ENCODE results near the gene CFAP46. TPM values are rescaled to one million over a fixed set of nuclear protein-coding genes. Genes with fewer than 3 reads are reported as not detected.

Gene CFAP46
- total and polyA plus RNA-seq, 2 experiments from 2014 or later = 3.1 to 5.4 TPM

- Histone ChIP-seq H4K20me1 (replicated peaks; ENCODE audit: insufficient read depth) (no peaks in the 10 kb centered on the region), H3K36me3 (ENCODE audit: insufficient read depth) (no peaks in the 10 kb centered on the region), H2AFZ (peak overlapping the region; percentile 91), H3K27me3 (ENCODE audit: insufficient read depth) (no peaks in the 10 kb centered on the region), H3K4me3 (peak overlapping the region; percentile 50), H3K9me2 (ENCODE audit: insufficient read depth) (no peaks in the 10 kb centered on the region), H3K79me2 (replicated peaks; ENCODE audit: insufficient read depth) (no peaks in the 10 kb centered on the region), H3K27ac (ENCODE audit: low read depth) (no peak overlapping the region), H3F3A (replicated peaks; ENCODE audit: low read depth) (no peaks in the 10 kb centered on the region), H3K4me1 (ENCODE audit: insufficient read depth) (peaks cover 4% of the 10 kb centered on the region; the same call in 1 of the 2 replicates), H3K4me2 (peak overlapping the region; percentile 77)
- H3K36me3 Mint-ChIP-seq (ENCODE audit: low read depth) = peaks cover 4% of the 10 kb centered on the region; the same call in 1 of the 3 replicates
- ATAC-seq = peak; percentile 84
- peaks cover 17% of the 10 kb centered on the region for H3K27me3 Mint-ChIP-seq (ENCODE audit: insufficient read depth, low read depth, poor library complexity)
- H3K9me3 Mint-ChIP-seq = no peaks in the 10 kb centered on the region; the same call in 2 of the 3 replicates
- no peak overlapping the region for H3K27ac Mint-ChIP-seq
- H3K4me1 Mint-ChIP-seq = peaks cover 17% of the 10 kb centered on the region
- no peak for TF ChIP-seq REST (IDR thresholded peaks at IDR 0.05; ENCODE audit: unreplicated experiment)
- TF ChIP-seq STAT1 (IDR thresholded peaks at IDR 0.05; ENCODE audit: unreplicated experiment) = no peak
- no peak for TF ChIP-seq ZNF331 (CRISPR knock-in tag; IDR thresholded peaks at IDR 0.05; ENCODE audit: low read depth)
- TF ChIP-seq, protein P1, sequence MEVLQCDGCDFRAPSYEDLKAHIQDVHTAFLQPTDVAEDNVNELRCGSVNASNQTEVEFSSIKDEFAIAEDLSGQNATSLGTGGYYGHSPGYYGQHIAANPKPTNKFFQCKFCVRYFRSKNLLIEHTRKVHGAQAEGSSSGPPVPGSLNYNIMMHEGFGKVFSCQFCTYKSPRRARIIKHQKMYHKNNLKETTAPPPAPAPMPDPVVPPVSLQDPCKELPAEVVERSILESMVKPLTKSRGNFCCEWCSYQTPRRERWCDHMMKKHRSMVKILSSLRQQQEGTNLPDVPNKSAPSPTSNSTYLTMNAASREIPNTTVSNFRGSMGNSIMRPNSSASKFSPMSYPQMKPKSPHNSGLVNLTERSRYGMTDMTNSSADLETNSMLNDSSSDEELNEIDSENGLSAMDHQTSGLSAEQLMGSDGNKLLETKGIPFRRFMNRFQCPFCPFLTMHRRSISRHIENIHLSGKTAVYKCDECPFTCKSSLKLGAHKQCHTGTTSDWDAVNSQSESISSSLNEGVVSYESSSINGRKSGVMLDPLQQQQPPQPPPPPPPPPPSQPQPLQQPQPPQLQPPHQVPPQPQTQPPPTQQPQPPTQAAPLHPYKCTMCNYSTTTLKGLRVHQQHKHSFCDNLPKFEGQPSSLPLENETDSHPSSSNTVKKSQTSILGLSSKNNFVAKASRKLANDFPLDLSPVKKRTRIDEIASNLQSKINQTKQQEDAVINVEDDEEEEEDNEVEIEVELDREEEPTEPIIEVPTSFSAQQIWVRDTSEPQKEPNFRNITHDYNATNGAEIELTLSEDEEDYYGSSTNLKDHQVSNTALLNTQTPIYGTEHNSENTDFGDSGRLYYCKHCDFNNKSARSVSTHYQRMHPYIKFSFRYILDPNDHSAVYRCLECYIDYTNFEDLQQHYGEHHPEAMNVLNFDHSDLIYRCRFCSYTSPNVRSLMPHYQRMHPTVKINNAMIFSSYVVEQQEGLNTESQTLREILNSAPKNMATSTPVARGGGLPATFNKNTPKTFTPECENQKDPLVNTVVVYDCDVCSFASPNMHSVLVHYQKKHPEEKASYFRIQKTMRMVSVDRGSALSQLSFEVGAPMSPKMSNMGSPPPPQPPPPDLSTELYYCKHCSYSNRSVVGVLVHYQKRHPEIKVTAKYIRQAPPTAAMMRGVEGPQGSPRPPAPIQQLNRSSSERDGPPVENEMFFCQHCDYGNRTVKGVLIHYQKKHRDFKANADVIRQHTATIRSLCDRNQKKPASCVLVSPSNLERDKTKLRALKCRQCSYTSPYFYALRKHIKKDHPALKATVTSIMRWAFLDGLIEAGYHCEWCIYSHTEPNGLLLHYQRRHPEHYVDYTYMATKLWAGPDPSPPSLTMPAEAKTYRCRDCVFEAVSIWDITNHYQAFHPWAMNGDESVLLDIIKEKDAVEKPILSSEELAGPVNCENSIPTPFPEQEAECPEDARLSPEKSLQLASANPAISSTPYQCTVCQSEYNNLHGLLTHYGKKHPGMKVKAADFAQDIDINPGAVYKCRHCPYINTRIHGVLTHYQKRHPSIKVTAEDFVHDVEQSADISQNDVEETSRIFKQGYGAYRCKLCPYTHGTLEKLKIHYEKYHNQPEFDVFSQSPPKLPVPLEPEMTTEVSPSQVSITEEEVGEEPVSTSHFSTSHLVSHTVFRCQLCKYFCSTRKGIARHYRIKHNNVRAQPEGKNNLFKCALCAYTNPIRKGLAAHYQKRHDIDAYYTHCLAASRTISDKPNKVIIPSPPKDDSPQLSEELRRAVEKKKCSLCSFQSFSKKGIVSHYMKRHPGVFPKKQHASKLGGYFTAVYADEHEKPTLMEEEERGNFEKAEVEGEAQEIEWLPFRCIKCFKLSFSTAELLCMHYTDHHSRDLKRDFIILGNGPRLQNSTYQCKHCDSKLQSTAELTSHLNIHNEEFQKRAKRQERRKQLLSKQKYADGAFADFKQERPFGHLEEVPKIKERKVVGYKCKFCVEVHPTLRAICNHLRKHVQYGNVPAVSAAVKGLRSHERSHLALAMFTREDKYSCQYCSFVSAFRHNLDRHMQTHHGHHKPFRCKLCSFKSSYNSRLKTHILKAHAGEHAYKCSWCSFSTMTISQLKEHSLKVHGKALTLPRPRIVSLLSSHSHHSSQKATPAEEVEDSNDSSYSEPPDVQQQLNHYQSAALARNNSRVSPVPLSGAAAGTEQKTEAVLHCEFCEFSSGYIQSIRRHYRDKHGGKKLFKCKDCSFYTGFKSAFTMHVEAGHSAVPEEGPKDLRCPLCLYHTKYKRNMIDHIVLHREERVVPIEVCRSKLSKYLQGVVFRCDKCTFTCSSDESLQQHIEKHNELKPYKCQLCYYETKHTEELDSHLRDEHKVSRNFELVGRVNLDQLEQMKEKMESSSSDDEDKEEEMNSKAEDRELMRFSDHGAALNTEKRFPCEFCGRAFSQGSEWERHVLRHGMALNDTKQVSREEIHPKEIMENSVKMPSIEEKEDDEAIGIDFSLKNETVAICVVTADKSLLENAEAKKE (CRISPR knock-in tag; IDR thresholded peaks at IDR 0.05) = no peak
- no peak; the same call in 1 of the 2 replicates for TF ChIP-seq POLR2AphosphoS5 (IDR thresholded peaks at IDR 0.05; ENCODE audit: low read depth)
- TF ChIP-seq EZH2 (IDR thresholded peaks at IDR 0.05; ENCODE audit: low read depth, unreplicated experiment) = no peak
- no peak for TF ChIP-seq ETS1 (IDR thresholded peaks at IDR 0.05)
- TF ChIP-seq, protein P2, sequence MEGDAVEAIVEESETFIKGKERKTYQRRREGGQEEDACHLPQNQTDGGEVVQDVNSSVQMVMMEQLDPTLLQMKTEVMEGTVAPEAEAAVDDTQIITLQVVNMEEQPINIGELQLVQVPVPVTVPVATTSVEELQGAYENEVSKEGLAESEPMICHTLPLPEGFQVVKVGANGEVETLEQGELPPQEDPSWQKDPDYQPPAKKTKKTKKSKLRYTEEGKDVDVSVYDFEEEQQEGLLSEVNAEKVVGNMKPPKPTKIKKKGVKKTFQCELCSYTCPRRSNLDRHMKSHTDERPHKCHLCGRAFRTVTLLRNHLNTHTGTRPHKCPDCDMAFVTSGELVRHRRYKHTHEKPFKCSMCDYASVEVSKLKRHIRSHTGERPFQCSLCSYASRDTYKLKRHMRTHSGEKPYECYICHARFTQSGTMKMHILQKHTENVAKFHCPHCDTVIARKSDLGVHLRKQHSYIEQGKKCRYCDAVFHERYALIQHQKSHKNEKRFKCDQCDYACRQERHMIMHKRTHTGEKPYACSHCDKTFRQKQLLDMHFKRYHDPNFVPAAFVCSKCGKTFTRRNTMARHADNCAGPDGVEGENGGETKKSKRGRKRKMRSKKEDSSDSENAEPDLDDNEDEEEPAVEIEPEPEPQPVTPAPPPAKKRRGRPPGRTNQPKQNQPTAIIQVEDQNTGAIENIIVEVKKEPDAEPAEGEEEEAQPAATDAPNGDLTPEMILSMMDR (conservative IDR thresholded peaks at IDR 0.05; ENCODE audit: low read depth in 2 of 2) = no peak
- TF ChIP-seq JUNB (IDR thresholded peaks at IDR 0.05; ENCODE audit: unreplicated experiment) = no peak
- TF ChIP-seq NANOG (IDR thresholded peaks at IDR 0.05; ENCODE audit: borderline replicate concordance) = no peak
- TF ChIP-seq CREB1 (CRISPR knock-in tag; IDR thresholded peaks at IDR 0.05; ENCODE audit: low read depth) = no peak
- TF ChIP-seq EZH2phosphoT487 (IDR thresholded peaks at IDR 0.05; ENCODE audit: unreplicated experiment) = no peak
- TF ChIP-seq ZNF114 (CRISPR knock-in tag; IDR thresholded peaks at IDR 0.05) = no peak
- peak; percentile 96 for DNase-seq (ENCODE audit: low spot score)
- peak overlapping the region; percentile 79 for H3K4me3 Mint-ChIP-seq
Observed at GRCh38 chr10:132961787-132962622, 19.6 kb upstream of the CFAP46 start.
